Activated T-cell treated with anti-CD3 and anti-CD28 coated beads, Interleukin-2, amount 50 U/mL, for 24 hours (primary cell): ENCODE results near the gene GSPT1.
"Not testable (repeated sequence)": the region's sequence is repeated elsewhere in the genome, so short reads cannot be mapped to it uniquely, and the experiment has no call there.

Experiments
- DNase-seq: peaks from one replicate; pipeline ENCODE4 v3.0.0-alpha.2; 2020
- H3K27ac Mint-ChIP-seq: 2 replicates; pipeline ENCODE4 v1.8.0; 2020; ENCODE audit warnings: mild to moderate bottlenecking, mixed read lengths
- H3K27me3 Mint-ChIP-seq: 2 replicates; pipeline ENCODE4 v1.8.0; 2020; ENCODE audit warnings: mixed read lengths
- H3K36me3 Mint-ChIP-seq: 2 replicates; pipeline ENCODE4 v1.8.0; 2020; ENCODE audit warnings: low read depth, mixed read lengths
- H3K4me1 Mint-ChIP-seq: 2 replicates; pipeline ENCODE4 v1.8.0; 2020; ENCODE audit warnings: low read depth, mixed read lengths
- H3K4me3 Mint-ChIP-seq: 2 replicates; pipeline ENCODE4 v1.8.0; 2020; ENCODE audit warnings: mild to moderate bottlenecking, moderate library complexity, mixed read lengths
- H3K9me3 Mint-ChIP-seq: 2 replicates; pipeline ENCODE4 v1.8.0; 2020; ENCODE audit warnings: mixed read lengths

The GSPT1 gene

DNA sequence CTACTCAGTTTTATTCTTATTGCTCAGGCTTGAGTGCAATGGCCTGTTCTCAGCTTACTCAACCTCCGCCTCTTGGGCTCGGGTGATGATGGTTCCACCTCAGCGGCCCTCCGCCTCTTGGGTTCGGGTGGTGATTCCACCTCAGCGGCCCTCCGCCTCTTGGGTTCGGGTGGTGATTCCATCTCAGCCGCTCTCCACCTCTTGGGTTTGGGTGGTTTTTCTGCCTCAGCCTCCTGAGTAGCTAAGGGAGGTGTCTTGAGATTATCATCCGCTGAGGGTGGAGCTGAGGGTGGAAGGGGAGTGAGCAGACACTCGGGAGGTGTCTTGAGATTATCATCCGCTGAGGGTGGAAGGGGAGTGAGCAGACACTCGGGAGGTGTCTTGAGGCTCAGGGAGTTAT lies 11.6 kb upstream of the GSPT1 start:
- DNase-seq, H3K4me1 Mint-ChIP-seq, H3K27ac Mint-ChIP-seq, H3K27me3 Mint-ChIP-seq, H3K4me3 Mint-ChIP-seq, H3K9me3 Mint-ChIP-seq, H3K36me3 Mint-ChIP-seq: not testable (repeated sequence)

DNA sequence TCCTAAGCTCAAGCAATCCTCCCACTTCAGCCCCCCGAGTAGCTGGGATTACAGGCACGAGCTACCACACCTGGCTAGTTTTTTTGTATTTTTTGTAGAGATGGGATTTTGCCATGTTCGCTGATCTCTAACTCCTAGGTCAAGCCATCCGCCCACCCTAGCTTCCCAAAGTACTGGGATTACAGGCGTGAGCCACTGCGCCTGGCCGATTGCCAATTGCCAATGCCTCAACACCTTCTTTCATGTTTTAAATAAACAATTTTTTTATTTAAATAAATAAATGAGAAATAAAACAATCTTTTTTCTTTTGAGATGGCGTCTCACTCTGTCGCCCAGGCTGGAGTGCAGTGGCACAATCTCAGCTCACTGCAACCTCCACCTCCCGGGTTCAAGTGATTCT lies 8.3 kb upstream of the GSPT1 start:
- not testable (repeated sequence) for H3K27ac Mint-ChIP-seq, DNase-seq, H3K27me3 Mint-ChIP-seq, H3K4me3 Mint-ChIP-seq, H3K4me1 Mint-ChIP-seq, H3K36me3 Mint-ChIP-seq, H3K9me3 Mint-ChIP-seq

DNA sequence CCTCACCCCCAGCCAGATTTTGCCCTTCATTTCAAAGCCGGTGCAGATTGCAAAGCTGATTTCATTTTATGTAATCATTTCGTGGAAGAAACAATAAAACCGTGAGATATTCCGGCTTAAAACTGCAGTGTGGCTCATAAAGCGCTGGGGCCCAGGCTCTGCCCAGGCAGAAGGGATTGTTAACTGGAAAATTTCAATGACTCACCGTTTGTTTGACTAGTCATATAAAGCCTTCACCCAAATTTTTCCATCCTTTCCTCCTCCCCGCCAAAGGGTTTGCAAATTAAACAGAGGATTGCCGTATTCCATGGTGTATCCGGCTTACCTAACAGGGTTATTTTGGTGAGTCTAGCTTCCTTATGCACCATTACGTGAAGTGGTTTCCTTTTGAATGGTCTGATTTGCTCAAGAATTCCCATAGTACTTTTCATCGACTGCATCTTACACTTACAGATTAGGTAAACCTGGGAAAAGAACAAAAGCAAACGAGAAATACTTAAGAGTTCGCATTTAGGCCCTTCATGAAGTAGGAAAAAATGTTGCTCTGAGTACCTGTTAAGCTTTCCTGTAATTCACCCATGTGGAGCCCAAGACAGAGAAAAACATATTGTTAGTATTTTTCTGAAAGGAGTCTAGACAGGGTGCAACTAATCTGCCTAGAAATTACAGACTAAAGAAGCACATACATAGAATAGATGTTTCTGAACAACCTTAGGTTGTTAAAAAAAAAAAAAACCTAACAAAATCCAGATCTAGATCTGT lies 949 bp upstream of the GSPT1 start:
- DNase-seq = no peak
- Mint-ChIP-seq H3K4me3 (peak overlapping the region; percentile 96), H3K36me3 (peaks cover 32% of the 10 kb centered on the region), H3K9me3 (no peaks in the 10 kb centered on the region), H3K27ac (peak overlapping the region; percentile 91), H3K4me1 (peaks cover 31% of the 10 kb centered on the region), H3K27me3 (no peaks in the 10 kb centered on the region)

DNA sequence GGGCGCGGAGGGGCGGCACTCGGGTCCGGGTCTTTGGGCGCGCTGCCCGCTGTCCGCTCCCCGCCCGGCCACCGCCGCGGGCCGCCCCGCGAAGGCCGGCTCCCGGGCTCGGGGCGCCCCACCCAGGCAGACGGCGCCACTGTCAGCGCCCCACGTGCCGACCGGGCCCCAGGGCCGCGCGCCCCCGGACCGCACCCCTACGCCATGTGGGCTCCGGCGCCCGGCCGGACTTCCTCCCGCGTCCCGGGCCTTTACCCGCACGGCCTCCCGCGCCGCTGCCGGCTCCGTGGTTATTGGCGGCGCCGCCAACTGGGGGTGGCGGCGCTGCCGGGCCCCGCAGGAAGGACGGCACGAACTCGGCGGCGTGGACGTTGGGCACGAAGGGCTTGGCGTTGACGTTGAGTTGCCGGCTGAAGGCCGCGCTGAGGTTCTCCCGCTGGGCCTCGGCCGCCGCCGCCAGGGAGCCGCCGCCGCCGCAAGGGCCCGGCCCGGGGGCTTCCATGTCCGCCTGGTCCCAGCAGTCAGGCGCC lies 577 bp downstream of the GSPT1 start:
- Mint-ChIP-seq H3K4me3 (peak overlapping the region; percentile 96), H3K27me3 (no peaks in the 10 kb centered on the region), H3K9me3 (no peaks in the 10 kb centered on the region), H3K36me3 (peaks cover 43% of the 10 kb centered on the region), H3K27ac (peak overlapping the region; percentile 97), H3K4me1 (peaks cover 43% of the 10 kb centered on the region)
- peak; percentile 66 for DNase-seq

DNA sequence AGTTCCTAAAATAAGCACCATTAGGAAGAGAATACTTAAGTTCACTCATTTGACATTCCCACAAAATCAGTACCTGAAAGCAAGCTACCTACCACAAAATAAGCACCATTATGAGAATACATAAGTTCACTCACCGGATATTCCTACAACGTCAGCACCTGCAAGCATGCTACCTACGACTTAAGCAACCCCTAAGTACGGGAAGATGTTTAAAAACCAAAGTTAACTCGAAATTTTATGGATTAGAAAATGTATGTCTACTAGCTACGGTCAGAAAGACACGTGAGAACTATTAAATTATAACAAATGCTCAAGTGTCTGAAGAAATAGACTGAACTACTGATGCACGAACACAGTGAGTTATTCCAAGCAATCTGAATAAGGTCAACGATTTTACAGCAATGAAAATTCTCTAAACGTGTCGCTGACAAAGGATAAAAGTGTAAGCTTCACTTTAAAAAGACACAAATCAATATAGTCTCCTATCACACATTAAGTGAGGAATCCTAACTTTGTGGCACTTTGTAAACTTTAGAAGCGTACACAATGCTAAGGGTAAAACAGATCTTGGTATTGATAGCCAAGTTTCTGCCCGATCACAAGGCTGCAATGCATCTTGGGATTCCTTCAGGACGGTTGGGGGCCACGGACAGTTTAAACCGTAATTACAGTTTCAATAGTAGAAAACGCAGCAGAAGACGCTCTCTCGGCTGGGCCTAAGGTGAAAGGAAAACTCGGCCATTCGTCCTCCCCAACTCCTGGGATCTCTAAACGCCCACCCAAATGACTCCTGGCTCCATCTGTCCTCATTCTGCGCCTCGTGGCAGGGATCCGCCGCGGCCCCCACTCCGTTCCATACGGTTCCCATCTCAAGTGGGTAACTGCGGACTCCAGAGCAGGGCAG lies 1.3 kb downstream of the GSPT1 start:
- H3K4me1 Mint-ChIP-seq = peaks cover 49% of the 10 kb centered on the region
- no peaks in the 10 kb centered on the region for H3K27me3 Mint-ChIP-seq
- DNase-seq = peak; percentile 61
- H3K4me3 Mint-ChIP-seq = peak overlapping the region; percentile 96
- H3K36me3 Mint-ChIP-seq = peaks cover 50% of the 10 kb centered on the region
- H3K27ac Mint-ChIP-seq = peak overlapping the region; percentile 97
- H3K9me3 Mint-ChIP-seq = no peaks in the 10 kb centered on the region

DNA sequence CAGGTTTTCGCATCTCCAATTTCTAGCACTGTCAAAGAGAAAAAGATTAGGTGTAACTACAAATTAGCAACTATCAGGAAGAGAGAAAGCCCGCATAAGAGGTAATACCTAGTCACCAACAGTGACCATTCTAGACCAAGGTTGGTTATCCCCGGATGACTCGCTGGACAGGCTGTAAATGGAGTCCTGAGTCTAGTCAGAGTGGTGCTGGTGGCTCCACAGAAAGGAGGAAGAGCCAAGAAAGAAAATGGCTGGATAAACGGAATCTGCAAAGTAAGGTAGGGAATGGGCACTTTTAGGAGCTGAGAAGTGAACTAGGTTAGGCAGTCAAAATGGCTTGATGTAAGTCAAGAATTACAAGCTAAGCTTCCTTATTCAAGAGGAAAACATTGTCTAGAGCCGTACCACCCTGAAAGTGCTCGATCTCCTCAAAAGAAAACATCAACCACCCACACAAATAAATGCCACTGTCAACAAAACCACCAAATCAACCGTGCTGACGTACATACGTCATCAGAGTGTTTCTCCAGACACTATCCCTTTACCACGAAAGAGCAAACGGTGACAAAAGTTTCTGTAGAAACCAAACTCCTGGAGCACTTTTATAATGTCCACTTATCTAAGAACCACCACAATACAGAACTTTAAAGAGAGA lies 2.2 kb downstream of the GSPT1 start:
- Mint-ChIP-seq H3K4me3 (peak overlapping the region; percentile 96), H3K36me3 (peaks cover 58% of the 10 kb centered on the region), H3K27ac (peak overlapping the region; percentile 97), H3K27me3 (no peaks in the 10 kb centered on the region), H3K4me1 (peaks cover 56% of the 10 kb centered on the region), H3K9me3 (no peaks in the 10 kb centered on the region)
- no peak for DNase-seq

DNA sequence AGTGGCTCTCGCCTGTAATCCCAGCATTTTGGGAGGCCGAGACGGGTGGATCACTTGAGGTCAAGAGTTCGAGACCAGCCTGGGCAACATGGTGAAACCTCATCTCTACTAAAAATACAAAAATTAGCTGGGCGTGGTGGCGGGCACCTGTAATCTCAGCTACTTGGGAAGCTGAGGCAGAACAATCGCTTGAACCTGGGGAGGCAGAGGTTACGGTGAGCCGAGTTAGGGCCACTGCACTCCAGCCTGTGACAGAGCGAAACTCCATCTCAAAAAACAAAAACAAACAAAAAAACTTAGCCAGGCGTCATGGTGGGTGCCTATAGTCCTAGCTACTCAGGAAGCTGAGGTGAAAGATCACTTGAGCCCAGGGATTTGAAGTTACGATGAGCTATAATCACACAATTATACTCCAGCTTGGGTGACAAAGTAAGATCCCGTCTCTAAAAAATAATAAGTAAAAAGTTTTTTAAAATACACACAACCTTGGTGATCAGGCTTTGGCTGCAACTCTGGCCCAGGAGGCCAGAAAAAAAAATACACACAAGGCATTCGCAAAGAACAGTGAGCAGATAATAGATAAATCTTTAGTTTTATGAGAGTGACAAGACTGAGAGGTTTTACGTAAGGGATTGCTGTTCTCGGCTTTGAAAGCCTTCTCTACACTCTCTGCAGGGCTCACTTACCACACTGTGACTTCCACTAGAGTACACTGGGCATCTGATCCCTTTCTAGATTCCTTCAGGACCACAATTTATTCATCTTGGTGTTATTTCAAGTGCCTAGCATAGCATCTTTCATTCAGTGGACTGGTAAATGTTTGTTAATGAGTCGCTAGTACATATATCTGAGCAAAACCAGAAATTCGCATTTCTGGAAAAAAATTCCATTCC lies 5.9 kb downstream of the GSPT1 start:
- no peak for DNase-seq
- Mint-ChIP-seq H3K4me1 (peaks cover 73% of the 10 kb centered on the region), H3K27ac (peak overlapping the region; percentile 40), H3K36me3 (peaks cover 85% of the 10 kb centered on the region), H3K27me3 (no peaks in the 10 kb centered on the region), H3K4me3 (peak overlapping the region; percentile 24), H3K9me3 (no peaks in the 10 kb centered on the region)

DNA sequence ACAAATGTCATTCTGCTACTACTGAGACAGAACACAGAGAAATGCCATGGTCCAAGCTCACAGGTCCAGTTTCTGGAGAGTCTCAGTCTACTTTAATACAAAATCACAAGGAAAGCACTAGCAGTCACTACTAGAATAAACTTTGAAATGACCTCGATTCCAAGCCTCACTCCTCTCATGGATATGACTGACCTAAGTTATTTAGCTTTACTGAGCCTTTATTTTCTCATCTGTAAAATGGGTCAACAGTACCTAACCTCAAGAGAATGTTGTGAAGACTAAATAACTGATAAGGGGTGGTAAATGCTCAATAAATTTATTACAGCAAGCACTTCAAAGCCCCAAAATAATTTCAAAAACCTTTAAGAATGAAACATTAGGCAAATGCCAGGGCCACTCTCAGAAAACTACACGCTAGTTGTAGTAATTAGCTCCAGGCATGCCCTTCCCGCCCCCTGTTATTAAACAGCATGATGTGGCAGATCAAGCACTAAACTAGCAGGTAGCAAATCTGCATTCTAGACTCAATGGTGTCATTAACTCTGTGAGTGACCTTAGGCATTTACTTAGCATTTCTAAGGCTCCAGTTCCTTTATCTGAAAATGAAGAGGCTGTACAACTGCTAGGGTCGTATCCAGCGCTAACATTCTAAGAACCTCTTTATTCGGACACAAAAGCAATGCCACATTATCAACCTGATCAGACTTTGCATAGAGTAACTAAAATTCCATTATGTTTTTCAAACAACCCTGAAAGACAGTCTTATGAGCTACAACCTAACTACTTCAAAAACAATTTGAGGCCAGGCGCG lies 8.4 kb downstream of the GSPT1 start:
- H3K36me3 Mint-ChIP-seq = peaks cover 79% of the 10 kb centered on the region
- no peak overlapping the region for H3K4me3 Mint-ChIP-seq
- H3K9me3 Mint-ChIP-seq = no peaks in the 10 kb centered on the region
- H3K4me1 Mint-ChIP-seq = peaks cover 73% of the 10 kb centered on the region
- no peaks in the 10 kb centered on the region for H3K27me3 Mint-ChIP-seq
- DNase-seq = no peak
- H3K27ac Mint-ChIP-seq = peak overlapping the region; percentile 50

DNA sequence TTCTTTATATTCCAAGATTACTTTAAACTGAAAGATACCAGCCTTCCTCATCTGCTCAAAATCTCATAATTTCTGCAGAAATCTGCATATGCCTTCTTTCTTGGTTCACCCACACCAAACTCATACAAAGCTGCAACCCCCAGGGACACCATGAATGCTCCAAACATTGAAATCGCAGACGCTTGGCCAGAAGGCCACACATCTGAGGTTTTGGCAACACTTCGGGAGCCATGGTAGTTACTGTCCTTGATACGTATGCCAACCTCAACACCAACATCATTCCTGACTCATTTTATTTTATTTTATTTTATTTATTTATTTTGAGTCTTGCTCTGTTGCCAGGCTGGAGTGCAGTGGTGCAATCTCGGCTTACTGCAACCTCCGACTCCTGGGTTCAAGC lies 11.8 kb downstream of the GSPT1 start:
- peaks cover 72% of the 10 kb centered on the region for H3K36me3 Mint-ChIP-seq
- no peaks in the 10 kb centered on the region for H3K9me3 Mint-ChIP-seq
- H3K27me3 Mint-ChIP-seq = no peaks in the 10 kb centered on the region
- no peak for DNase-seq
- H3K27ac Mint-ChIP-seq = peak overlapping the region; percentile 9
- no peak overlapping the region for H3K4me3 Mint-ChIP-seq
- H3K4me1 Mint-ChIP-seq = peaks cover 74% of the 10 kb centered on the region

DNA sequence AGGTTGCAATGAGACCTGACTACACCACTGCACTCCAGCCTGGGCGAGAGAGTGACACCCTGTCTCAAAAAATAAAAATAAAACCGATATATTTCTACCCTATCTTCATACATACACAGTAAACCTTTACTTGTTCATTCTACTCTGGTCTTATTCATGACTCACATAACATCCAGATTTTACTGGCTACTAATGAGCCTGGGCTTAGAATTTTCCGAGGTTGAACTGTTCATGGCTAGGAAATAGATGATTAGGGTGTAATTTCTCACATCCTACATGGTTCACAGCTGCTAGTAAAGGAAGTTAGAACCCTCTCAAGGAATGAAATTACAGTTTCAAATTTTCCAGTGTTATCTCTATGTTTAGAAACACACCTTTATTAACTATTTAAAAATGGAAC lies 14.7 kb downstream of the GSPT1 start:
- H3K27ac Mint-ChIP-seq = peak overlapping the region; percentile 76
- no peak overlapping the region for H3K4me3 Mint-ChIP-seq
- H3K9me3 Mint-ChIP-seq = no peaks in the 10 kb centered on the region
- H3K4me1 Mint-ChIP-seq = peaks cover 77% of the 10 kb centered on the region
- no peaks in the 10 kb centered on the region for H3K27me3 Mint-ChIP-seq
- DNase-seq = no peak
- H3K36me3 Mint-ChIP-seq = peaks cover 75% of the 10 kb centered on the region

DNA sequence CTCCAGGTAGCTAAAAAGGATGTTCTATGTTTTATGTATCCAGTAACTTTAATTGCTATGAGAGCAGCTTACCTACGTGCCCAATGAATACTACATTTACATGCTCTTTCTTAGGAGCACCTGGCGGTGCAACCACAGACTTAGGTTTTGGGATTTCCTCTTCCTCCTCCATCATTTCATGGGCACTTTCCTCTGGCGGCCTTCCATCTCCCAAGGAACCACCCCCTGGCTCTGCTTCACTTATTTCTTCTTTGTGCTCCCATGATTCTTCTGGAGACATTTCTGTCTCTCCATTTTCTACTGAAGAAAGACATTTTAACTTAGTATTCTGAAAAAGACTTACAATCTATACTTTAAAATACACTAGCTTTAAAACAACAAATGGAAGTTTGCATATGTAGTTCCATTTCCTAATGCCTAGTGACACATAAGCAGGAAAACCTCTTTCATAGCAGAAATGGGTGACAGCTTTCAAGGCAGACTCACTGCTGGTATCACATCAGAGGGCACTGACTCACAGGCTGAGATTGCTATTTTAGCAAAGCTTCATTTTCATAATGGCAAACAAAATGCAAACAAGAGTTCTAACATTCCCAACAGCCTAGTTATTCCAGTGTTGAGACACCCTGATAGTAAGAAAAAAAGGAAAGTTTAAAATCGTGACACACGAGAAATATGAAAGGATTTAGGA lies 19.1 kb downstream of the GSPT1 start:
- no peak overlapping the region for H3K4me3 Mint-ChIP-seq
- H3K27ac Mint-ChIP-seq = peak overlapping the region; percentile 70
- no peaks in the 10 kb centered on the region for H3K27me3 Mint-ChIP-seq
- H3K9me3 Mint-ChIP-seq = no peaks in the 10 kb centered on the region
- peaks cover 83% of the 10 kb centered on the region for H3K36me3 Mint-ChIP-seq
- peaks cover 53% of the 10 kb centered on the region for H3K4me1 Mint-ChIP-seq
- DNase-seq = no peak

DNA sequence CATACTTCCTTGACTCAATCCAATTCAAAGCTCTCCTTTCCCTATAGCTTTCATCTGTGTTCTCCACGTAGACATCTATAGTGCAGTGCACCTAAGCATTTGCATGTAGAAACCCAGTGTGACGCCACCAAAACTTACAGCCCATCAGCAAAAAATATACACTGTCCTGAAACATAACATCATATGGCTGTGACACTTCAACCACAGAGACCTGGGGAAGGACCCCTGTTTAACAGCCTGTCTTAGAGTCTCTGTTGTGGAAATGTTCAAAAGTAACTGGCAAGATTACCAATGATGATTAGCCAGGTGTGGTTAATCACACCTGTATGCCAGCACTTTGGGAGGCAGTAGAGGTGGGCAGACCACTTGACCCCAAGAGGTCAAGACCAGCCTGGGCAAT lies 22.2 kb downstream of the GSPT1 start:
- no peak for DNase-seq
- no peak overlapping the region for H3K4me3 Mint-ChIP-seq
- H3K9me3 Mint-ChIP-seq = no peaks in the 10 kb centered on the region
- H3K36me3 Mint-ChIP-seq = peaks cover 86% of the 10 kb centered on the region
- peak overlapping the region; percentile 66 for H3K27ac Mint-ChIP-seq
- H3K4me1 Mint-ChIP-seq = peaks cover 26% of the 10 kb centered on the region
- no peaks in the 10 kb centered on the region for H3K27me3 Mint-ChIP-seq

DNA sequence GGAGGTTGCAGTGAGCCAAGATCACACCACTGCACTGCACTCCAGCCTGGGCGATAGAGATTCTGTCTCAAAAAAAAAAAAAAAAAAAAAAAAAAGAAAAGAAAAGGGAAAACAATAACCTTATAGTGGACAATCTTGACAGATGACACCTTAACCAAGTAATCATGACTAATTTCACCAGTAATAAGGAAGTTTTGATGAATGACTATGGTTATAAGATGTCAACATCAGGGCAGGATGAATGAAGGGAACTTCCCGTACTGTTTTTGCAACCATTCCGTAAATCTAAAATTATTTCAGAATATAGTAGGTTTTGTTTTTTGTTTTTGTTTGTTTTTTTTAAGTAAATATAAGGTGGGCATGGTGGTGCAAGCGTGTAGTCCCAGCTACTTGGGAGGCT lies 23.0 kb downstream of the GSPT1 start:
- Mint-ChIP-seq H3K27ac (no peak overlapping the region), H3K27me3 (no peaks in the 10 kb centered on the region), H3K36me3 (peaks cover 85% of the 10 kb centered on the region), H3K4me1 (peaks cover 21% of the 10 kb centered on the region), H3K4me3 (no peak overlapping the region), H3K9me3 (no peaks in the 10 kb centered on the region)
- DNase-seq = no peak
